Thymus (tissue), 11 donors: ENCODE results near the gene DCTPP1. TPM values are rescaled to one million over a fixed set of nuclear protein-coding genes. Genes with fewer than 3 reads are reported as not detected.

ENCODE experiments used
- DNase-seq, 9 donors: peaks; one replicate each; pipeline ENCODE4 v3.0.0-alpha.2; 2013; ENCODE audit warnings: low spot score in 9 of 9, low read depth in 6 of 9, missing footprints in 1 of 9
- H3K27ac ChIP-seq, 2 donors: one replicate each; pipeline ENCODE4 v1.5.1; 2013; ENCODE audit warnings: control low read depth in 1 of 2, low read depth in 1 of 2, low read length in 1 of 2, mild to moderate bottlenecking in 1 of 2, moderate library complexity in 1 of 2
- H3K27me3 ChIP-seq, 2 donors: one replicate each; pipeline ENCODE4 v1.5.1; 2013; ENCODE audit warnings: low read length in 1 of 2; ENCODE audit not compliant: control insufficient read depth in 2 of 2, insufficient read depth in 1 of 2
- H3K36me3 ChIP-seq, 2 donors: one replicate each; pipeline ENCODE4 v1.5.1; 2013; ENCODE audit warnings: low read length in 1 of 2, mild to moderate bottlenecking in 1 of 2, moderate library complexity in 1 of 2; ENCODE audit not compliant: control insufficient read depth in 2 of 2, insufficient read depth in 2 of 2
- H3K4me1 ChIP-seq, 2 donors: one replicate each; pipeline ENCODE4 v1.5.1; 2013; ENCODE audit warnings: low read length in 2 of 2; ENCODE audit not compliant: control insufficient read depth in 2 of 2, insufficient read depth in 2 of 2
- H3K4me3 ChIP-seq, 2 donors: one replicate each; pipeline ENCODE4 v1.5.1; 2013; ENCODE audit warnings: low read length in 2 of 2, control low read depth in 1 of 2, mild to moderate bottlenecking in 1 of 2
- H3K9me3 ChIP-seq, 2 donors: one replicate each; pipeline ENCODE4 v1.5.1; 2013; ENCODE audit warnings: low read length in 1 of 2, mild to moderate bottlenecking in 1 of 2; ENCODE audit not compliant: control insufficient read depth in 2 of 2, insufficient read depth in 1 of 2
- WGBS: extraction: QIAGEN DNeasy Blood & Tissue Kit; methylation state at CpG from one replicate; pipeline ENCODE4 v1.1.7; 2013; 5-methylcytosine and 5-hydroxymethylcytosine counted together
- polyA plus RNA-seq: library from polyadenylated mRNA; stranded (reverse); fragments of 200-250 nt; gene quantifications from one replicate; pipeline ENCODE4 v1.2.3, GENCODE V29; 2013
- total RNA-seq: library from RNA; stranded (reverse); fragments of 120-200 nt; gene quantifications from one replicate; pipeline ENCODE4 v1.2.4, GENCODE V29; 2013
- donor health status: healthy.

The DCTPP1 gene
- total and polyA plus RNA-seq, 2 donors = 20.6 to 27.4 TPM

GRCh38 chr16:30444231-30445148 lies 14.7 kb upstream of the DCTPP1 start:
- H3K27me3 ChIP-seq = no peaks in the 10 kb centered on the region
- DNase-seq = no peak
- peak overlapping the region in 1 of 2 donors; percentile 91 for H3K27ac ChIP-seq
- peaks cover 16 to 27% of the 10 kb centered on the region in 2 donors for H3K4me1 ChIP-seq
- peak overlapping the region; percentile 80 to 100 for H3K4me3 ChIP-seq
- peaks cover 0 to 11% of the 10 kb centered on the region in 2 donors for H3K9me3 ChIP-seq
- 94% methylated on average over 29 of the region's 29 CpGs for WGBS
- H3K36me3 ChIP-seq = peaks cover 0 to 16% of the 10 kb centered on the region in 2 donors

GRCh38 chr16:30443631-30444030 lies 13.8 kb upstream of the DCTPP1 start:
- Histone ChIP-seq H3K9me3 (peaks cover 0 to 11% of the 10 kb centered on the region in 2 donors), H3K27ac (no peak overlapping the region), H3K4me3 (no peak overlapping the region), H3K36me3 (peaks cover 0 to 16% of the 10 kb centered on the region in 2 donors), H3K4me1 (peaks cover 16 to 26% of the 10 kb centered on the region in 2 donors), H3K27me3 (no peaks in the 10 kb centered on the region)
- DNase-seq = no peak
- WGBS = 96% methylated on average over 2 of the region's 2 CpGs

GRCh38 chr16:30439720-30440348 lies 10.0 kb upstream of the DCTPP1 start:
- no peak overlapping the region for H3K27ac ChIP-seq
- no peak overlapping the region for H3K4me3 ChIP-seq
- no peaks in the 10 kb centered on the region for H3K27me3 ChIP-seq
- WGBS = 86% methylated on average over 6 of the region's 6 CpGs
- H3K9me3 ChIP-seq = peaks cover 0 to 7% of the 10 kb centered on the region in 2 donors
- no peak for DNase-seq
- peaks cover 0 to 16% of the 10 kb centered on the region in 2 donors for H3K36me3 ChIP-seq
- H3K4me1 ChIP-seq = peaks cover 10 to 16% of the 10 kb centered on the region in 2 donors

- no peak for DNase-seq
- H3K4me1 ChIP-seq = peaks cover 2 to 12% of the 10 kb centered on the region in 2 donors
- H3K9me3 ChIP-seq = peaks cover 0 to 6% of the 10 kb centered on the region in 2 donors
- H3K4me3 ChIP-seq = no peak overlapping the region
- WGBS = 96% methylated on average over 5 of the region's 5 CpGs
- peaks cover 0 to 9% of the 10 kb centered on the region in 2 donors for H3K36me3 ChIP-seq
- H3K27ac ChIP-seq = no peak overlapping the region
- H3K27me3 ChIP-seq = no peaks in the 10 kb centered on the region
Measured at GRCh38 chr16:30438835-30439234, 9.0 kb upstream of the DCTPP1 start.

GRCh38 chr16:30437511-30438046 lies 7.7 kb upstream of the DCTPP1 start:
- Histone ChIP-seq H3K9me3 (peaks cover 0 to 3% of the 10 kb centered on the region in 2 donors), H3K36me3 (no peaks in the 10 kb centered on the region), H3K27me3 (no peaks in the 10 kb centered on the region), H3K4me3 (no peak overlapping the region), H3K27ac (no peak overlapping the region), H3K4me1 (peaks cover 3 to 8% of the 10 kb centered on the region in 2 donors)
- DNase-seq = no peak
- 94% methylated on average over 3 of the region's 3 CpGs for WGBS

GRCh38 chr16:30434852-30435251 lies 5.0 kb upstream of the DCTPP1 start:
- whole genome bisulfite sequencing = 93% methylated on average over 4 of the region's 4 CpGs

GRCh38 chr16:30430428-30430970 lies 669 bp upstream of the DCTPP1 start:
- Histone ChIP-seq H3K27me3 (no peaks in the 10 kb centered on the region), H3K9me3 (no peaks in the 10 kb centered on the region), H3K4me1 (peaks cover 9 to 30% of the 10 kb centered on the region in 2 donors), H3K27ac (peak overlapping the region; percentile 72 to 82), H3K36me3 (peaks cover 0 to 16% of the 10 kb centered on the region in 2 donors), H3K4me3 (peak overlapping the region; percentile 8 to 92)
- WGBS = 67% methylated on average over 19 of the region's 19 CpGs
- no peak for DNase-seq

More at GRCh38 chr16:30434852-30435251, 5.0 kb upstream of the DCTPP1 start:
- peaks cover 6 to 18% of the 10 kb centered on the region in 2 donors for H3K4me1 ChIP-seq
- H3K4me3 ChIP-seq = no peak overlapping the region
- H3K36me3 ChIP-seq = no peaks in the 10 kb centered on the region
- no peaks in the 10 kb centered on the region for H3K27me3 ChIP-seq
- H3K27ac ChIP-seq = no peak overlapping the region
- no peak for DNase-seq
- no peaks in the 10 kb centered on the region for H3K9me3 ChIP-seq

GRCh38 chr16:30429418-30429677 lies 482 bp downstream of the DCTPP1 start:
- Histone ChIP-seq H3K9me3 (no peaks in the 10 kb centered on the region), H3K4me1 (peaks cover 9 to 29% of the 10 kb centered on the region in 2 donors), H3K27me3 (no peaks in the 10 kb centered on the region), H3K4me3 (peak overlapping the region; percentile 65 to 92), H3K36me3 (peaks cover 4 to 22% of the 10 kb centered on the region in 2 donors), H3K27ac (peak overlapping the region; percentile 67 to 74)
- DNase-seq = no peak
- 2% methylated on average over 11 of the region's 11 CpGs for WGBS

- H3K36me3 ChIP-seq = peaks cover 13 to 34% of the 10 kb centered on the region in 2 donors
- 98% methylated on average over 4 of the region's 4 CpGs for WGBS
- no peaks in the 10 kb centered on the region for H3K27me3 ChIP-seq
- H3K9me3 ChIP-seq = no peaks in the 10 kb centered on the region
- H3K4me3 ChIP-seq = no peak overlapping the region
- H3K4me1 ChIP-seq = peaks cover 6 to 22% of the 10 kb centered on the region in 2 donors
- no peak for DNase-seq
- no peak overlapping the region for H3K27ac ChIP-seq
Measured at GRCh38 chr16:30428055-30428454, 1.8 kb downstream of the DCTPP1 start.
